GM23248 (cell line): Measurements from ENCODE around the gene VAV2. TPM values are rescaled to one million over a fixed set of nuclear protein-coding genes. Genes with fewer than 3 reads are reported as not detected.

Experiments
- DNase-seq: peaks from one replicate; pipeline ENCODE4 v3.0.0-alpha.2; 2015
- H2AFZ ChIP-seq: fragments of 200-600 bp; sonication (generic); 2 replicates; pipeline ENCODE4 v1.6.1; 2016; ENCODE audit warnings: antibody characterized with exemption
- H3F3A ChIP-seq: fragments of 200-600 bp; sonication (generic); 2 replicates; pipeline ENCODE4 v1.6.1; 2016; ENCODE audit warnings: mild to moderate bottlenecking, antibody characterized with exemption, mixed run types; ENCODE audit not compliant: insufficient read depth
- H3K27ac ChIP-seq: fragments of 200-600 bp; sonication (generic); 2 replicates; pipeline ENCODE4 v1.5.1; 2016; ENCODE audit warnings: mild to moderate bottlenecking
- H3K27me3 ChIP-seq: fragments of 200-600 bp; sonication (generic); replicated peaks from 2 replicates; pipeline ENCODE4 v1.6.1; 2016; ENCODE audit warnings: mild to moderate bottlenecking; ENCODE audit not compliant: insufficient read depth
- H3K36me3 ChIP-seq: fragments of 200-600 bp; sonication (generic); 2 replicates; pipeline ENCODE4 v1.6.1; 2016; ENCODE audit warnings: low read depth, mild to moderate bottlenecking
- H3K4me1 ChIP-seq: fragments of 200-600 bp; sonication (generic); 2 replicates; pipeline ENCODE4 v1.6.1; 2016; ENCODE audit warnings: mild to moderate bottlenecking; ENCODE audit not compliant: insufficient read depth
- H3K4me2 ChIP-seq: fragments of 200-600 bp; sonication (generic); one replicate; pipeline ENCODE4 v1.6.1; 2016; ENCODE audit warnings: mild to moderate bottlenecking; ENCODE audit not compliant: unreplicated experiment
- H3K4me3 ChIP-seq: fragments of 200-600 bp; sonication (generic); 2 replicates; pipeline ENCODE4 v1.5.1; 2016; ENCODE audit warnings: mild to moderate bottlenecking
- H3K79me2 ChIP-seq: fragments of 200-600 bp; sonication (generic); 2 replicates; pipeline ENCODE4 v1.6.1; 2016; ENCODE audit warnings: mild to moderate bottlenecking; ENCODE audit not compliant: insufficient read depth
- H3K9ac ChIP-seq: fragments of 200-600 bp; sonication (generic); 2 replicates; pipeline ENCODE4 v1.6.1; 2016; ENCODE audit warnings: mild to moderate bottlenecking
- H3K9me2 ChIP-seq: fragments of 200-600 bp; sonication (generic); 2 replicates; pipeline ENCODE4 v1.6.1; 2016; ENCODE audit warnings: mixed run types, mild to moderate bottlenecking, moderate library complexity; ENCODE audit not compliant: insufficient read depth
- H3K9me3 ChIP-seq: fragments of 200-600 bp; sonication (generic); one replicate; pipeline ENCODE4 v1.6.1; 2017; ENCODE audit warnings: low read depth
- H4K20me1 ChIP-seq: fragments of 200-600 bp; sonication (generic); 2 replicates; pipeline ENCODE4 v1.6.0; 2016; ENCODE audit not compliant: insufficient read depth
- EZH2 ChIP-seq: fragments of 200-600 bp; sonication (generic); IDR thresholded peaks from 2 replicates; pipeline ENCODE4 v1.6.1; 2018; ENCODE audit warnings: antibody characterized with exemption, mild to moderate bottlenecking; ENCODE audit not compliant: insufficient read depth, poor library complexity, severe bottlenecking
- EZH2phosphoT487 ChIP-seq: fragments of 200-600 bp; sonication (generic); IDR thresholded peaks from 2 replicates; pipeline ENCODE4 v1.6.1; 2018; ENCODE audit warnings: antibody characterized with exemption, moderate library complexity, mild to moderate bottlenecking, low read depth; ENCODE audit not compliant: insufficient read depth
- WGBS, 2 experiments: methylation state at CpG; one replicate each; pipeline ENCODE4 v1.1.6; 2015 to 2017; ENCODE audit warnings: low lambda C conversion rate in 2 of 2, low coverage in 1 of 2; ENCODE audit errors: missing lambda C conversion rate in 2 of 2; 5-methylcytosine and 5-hydroxymethylcytosine counted together
- in situ Hi-C: fragments of 300-500 bp; cut with MboI; formaldehyde crosslinking; loops from 2 replicates; pipeline ENCODE4 v1.15.0; 2020
- polyA plus RNA-seq: library from polyadenylated mRNA; unstranded; fragments of >200 nt; fragmentation: Nextera tagmentation; extraction: Ambion mirVana; gene quantifications from 2 replicates; pipeline ENCODE4 v1.2.1, GENCODE V29; 2016
- total RNA-seq: library from RNA; depleted of rRNA; stranded (reverse); fragments of >200 nt; shearing (Covaris generic); gene quantifications from 2 replicates; pipeline ENCODE4 v1.2.3, GENCODE V29; 2014

The VAV2 gene
- total and polyA plus RNA-seq, 2 experiments from 2014 or later = 6.7 to 9.0 TPM

DNA sequence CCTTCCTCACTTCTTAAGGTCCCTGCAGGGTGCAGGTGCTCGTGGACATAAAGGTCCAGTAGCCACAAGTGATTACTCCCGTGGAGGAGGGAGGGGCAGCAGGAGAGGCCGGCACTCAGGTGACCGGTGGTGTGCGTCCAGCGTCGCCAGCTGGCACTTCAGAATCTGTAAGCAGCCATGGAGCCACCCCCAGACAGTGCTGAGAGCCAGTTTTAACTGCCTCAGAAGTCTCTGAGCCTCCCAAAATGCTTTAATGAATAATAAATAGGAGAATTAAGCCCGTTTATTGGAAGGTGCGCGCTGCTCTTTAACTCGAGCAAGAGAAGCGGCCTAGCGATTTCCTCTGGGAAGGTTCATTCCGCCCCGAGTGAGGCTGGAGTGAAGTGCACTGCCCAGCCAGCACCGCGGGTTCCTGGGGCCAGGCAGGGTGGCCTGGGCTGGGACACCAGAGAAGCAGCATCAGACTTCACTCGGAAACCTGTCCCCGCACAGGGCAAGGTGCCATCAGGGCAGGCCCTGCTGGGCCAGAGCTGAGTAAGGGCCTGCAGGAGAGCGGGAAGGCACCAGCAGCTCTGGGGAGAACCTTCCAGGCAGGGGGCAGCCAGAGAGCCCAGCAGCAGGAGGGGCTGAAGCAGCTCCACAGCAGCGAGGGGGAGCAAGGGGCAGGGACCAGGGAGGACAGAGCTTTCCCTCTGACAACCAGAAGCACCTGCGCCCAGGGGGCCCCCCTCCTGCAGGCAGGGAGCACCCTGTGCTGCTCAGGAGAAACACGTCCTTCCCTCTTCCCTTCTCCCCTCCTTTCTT, 61.2 kb downstream of the VAV2 start:
- no peaks in the 10 kb centered on the region for H3K36me3 ChIP-seq
- no peak overlapping the region for H3K4me2 ChIP-seq
- no peaks in the 10 kb centered on the region for H3K4me1 ChIP-seq
- H3K27me3 ChIP-seq = no peaks in the 10 kb centered on the region
- WGBS, 2 experiments = 88 to 89% methylated on average over 22 to 23 of the region's 23 CpGs
- no peaks in the 10 kb centered on the region for H4K20me1 ChIP-seq
- H3K4me3 ChIP-seq = no peak overlapping the region
- H3K27ac ChIP-seq = no peak overlapping the region
- H3K79me2 ChIP-seq = peaks cover 10% of the 10 kb centered on the region
- no peak overlapping the region for H2AFZ ChIP-seq
- TF ChIP-seq EZH2phosphoT487 = no peak
- TF ChIP-seq EZH2 = no peak
- in situ Hi-C loops = no loop called here
- H3K9ac ChIP-seq = no peak overlapping the region
- no peak for DNase-seq
- no peaks in the 10 kb centered on the region for H3F3A ChIP-seq
- no peaks in the 10 kb centered on the region for H3K9me3 ChIP-seq
- H3K9me2 ChIP-seq = no peaks in the 10 kb centered on the region

DNA sequence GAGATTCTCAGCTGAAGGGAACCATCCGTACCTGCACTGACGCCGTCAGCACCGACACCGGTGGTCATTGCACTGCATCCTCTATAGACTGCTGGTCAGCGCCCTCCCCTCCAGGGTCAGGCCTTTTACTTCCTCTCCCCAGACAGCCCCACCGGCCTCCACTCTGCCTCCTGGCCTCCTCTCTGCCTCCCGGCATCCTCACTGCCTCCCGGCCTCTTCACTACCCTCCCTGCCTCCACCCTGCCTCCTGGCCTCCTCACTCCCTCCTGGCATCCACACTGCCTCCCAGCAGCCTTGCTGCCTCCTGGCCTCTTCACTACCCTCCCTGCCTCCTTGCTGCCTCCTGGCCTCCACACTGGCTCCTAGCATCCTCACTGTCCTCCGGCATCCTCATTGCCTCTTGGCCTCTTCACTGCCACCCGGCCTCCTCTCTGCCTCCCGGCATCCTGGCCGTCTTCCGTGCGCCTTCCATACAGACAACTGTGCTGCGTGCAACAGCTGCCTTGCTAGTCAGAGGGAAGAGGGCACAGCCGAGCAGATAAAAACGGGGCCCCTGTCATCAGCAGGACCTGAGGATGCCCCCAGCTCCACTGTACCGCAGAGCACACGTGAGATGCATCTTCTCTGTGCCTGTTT, 62.0 kb downstream of the VAV2 start:
- Histone ChIP-seq H3K9me3 (no peaks in the 10 kb centered on the region), H3K4me1 (no peaks in the 10 kb centered on the region), H3K4me3 (no peak overlapping the region), H3K9me2 (no peaks in the 10 kb centered on the region), H3F3A (no peaks in the 10 kb centered on the region), H3K9ac (no peak overlapping the region), H2AFZ (no peak overlapping the region), H4K20me1 (no peaks in the 10 kb centered on the region), H3K36me3 (no peaks in the 10 kb centered on the region), H3K79me2 (peaks cover 14% of the 10 kb centered on the region), H3K4me2 (no peak overlapping the region), H3K27ac (no peak overlapping the region), H3K27me3 (no peaks in the 10 kb centered on the region)
- 78 to 84% methylated on average over 17 to 20 of the region's 20 CpGs for WGBS, 2 experiments
- TF ChIP-seq EZH2phosphoT487 (no peak), EZH2 (no peak)
- in situ Hi-C loops = no loop called here
- DNase-seq = no peak

DNA sequence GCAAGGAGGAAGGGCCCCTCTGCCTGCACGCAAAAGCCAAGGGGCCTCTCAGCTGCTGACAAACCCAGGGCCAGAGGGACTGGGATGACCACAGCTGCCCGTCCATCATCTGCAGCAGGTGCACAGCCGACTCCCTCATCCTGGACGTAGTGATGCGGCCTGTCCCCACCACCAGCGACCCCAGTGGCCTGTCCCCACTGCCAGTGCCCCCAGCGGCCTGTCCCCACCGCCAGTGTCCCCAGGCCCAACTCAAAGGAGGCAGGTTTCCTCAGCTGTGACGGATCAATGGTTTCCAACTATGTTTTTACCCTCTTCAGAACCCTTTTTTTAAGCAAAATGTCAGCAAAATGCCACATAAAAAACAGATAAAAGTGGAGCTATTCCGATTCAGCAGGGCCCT, 62.5 kb downstream of the VAV2 start:
- no peak overlapping the region for H3K27ac ChIP-seq
- no peak overlapping the region for H3K4me3 ChIP-seq
- WGBS, 2 experiments = 82 to 100% methylated on average over 5 to 10 of the region's 10 CpGs
- H3K36me3 ChIP-seq = no peaks in the 10 kb centered on the region
- no peak for TF ChIP-seq EZH2phosphoT487
- no peak for TF ChIP-seq EZH2
- no peaks in the 10 kb centered on the region for H3K4me1 ChIP-seq
- H3K9ac ChIP-seq = no peak overlapping the region
- H2AFZ ChIP-seq = no peak overlapping the region
- H3K9me2 ChIP-seq = no peaks in the 10 kb centered on the region
- DNase-seq = no peak
- H3F3A ChIP-seq = no peaks in the 10 kb centered on the region
- H3K79me2 ChIP-seq = peaks cover 18% of the 10 kb centered on the region
- no peak overlapping the region for H3K4me2 ChIP-seq
- in situ Hi-C loops = no loop called here
- no peaks in the 10 kb centered on the region for H3K9me3 ChIP-seq
- H3K27me3 ChIP-seq = no peaks in the 10 kb centered on the region
- H4K20me1 ChIP-seq = no peaks in the 10 kb centered on the region

DNA sequence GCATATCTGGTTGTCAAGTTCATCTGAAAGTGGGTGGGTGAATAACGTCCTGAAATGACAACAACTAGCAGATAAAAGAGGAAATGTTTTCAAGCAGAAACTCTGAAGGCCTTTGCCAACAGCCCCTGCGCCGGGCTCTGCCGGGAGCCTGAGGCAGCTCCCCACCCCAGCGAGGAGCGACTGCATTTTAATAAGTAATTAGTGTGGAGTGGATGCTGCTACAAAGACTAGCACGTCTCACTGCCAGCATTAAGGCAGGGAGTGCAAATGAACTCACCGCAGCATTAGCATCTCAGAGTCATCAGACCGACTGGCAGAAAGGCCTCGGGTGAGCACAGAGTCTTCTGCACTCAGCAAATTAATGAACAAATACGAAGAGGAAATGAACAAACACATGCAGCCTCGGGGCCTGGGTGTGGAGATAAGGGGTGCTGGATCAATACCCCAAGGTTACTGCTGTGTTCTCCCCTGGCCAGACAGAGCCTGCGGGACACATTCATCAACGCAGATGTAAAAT, 63.8 kb downstream of the VAV2 start:
- no peak overlapping the region for H3K9ac ChIP-seq
- TF ChIP-seq EZH2 = no peak
- TF ChIP-seq EZH2phosphoT487 = no peak
- H3K4me2 ChIP-seq = no peak overlapping the region
- no peak overlapping the region for H3K27ac ChIP-seq
- no peaks in the 10 kb centered on the region for H3K4me1 ChIP-seq
- no peaks in the 10 kb centered on the region for H3K36me3 ChIP-seq
- no peak for DNase-seq
- peaks cover 25% of the 10 kb centered on the region for H3K79me2 ChIP-seq
- no peaks in the 10 kb centered on the region for H3K9me3 ChIP-seq
- H4K20me1 ChIP-seq = no peaks in the 10 kb centered on the region
- no peaks in the 10 kb centered on the region for H3K27me3 ChIP-seq
- in situ Hi-C loops = no loop called here
- no peak overlapping the region for H2AFZ ChIP-seq
- no peaks in the 10 kb centered on the region for H3F3A ChIP-seq
- no peak overlapping the region for H3K4me3 ChIP-seq
- WGBS, 2 experiments = 71 to 75% methylated on average over 14 of the region's 14 CpGs
- no peaks in the 10 kb centered on the region for H3K9me2 ChIP-seq
